ENCODE data around the gene KCTD10.
"Not testable (repeated sequence)": the region's sequence is repeated elsewhere in the genome, so short reads cannot be mapped to it uniquely, and the experiment has no call there.

Gene KCTD10

GRCh38 chr12:109449845-109450532 is 27.1 kb downstream of the KCTD10 start:
- no peak for DNase-seq (ENCODE audit: low read depth in 2 of 2)

GRCh38 chr12:109448707-109449390 is 28.3 kb downstream of the KCTD10 start:
- DNase-seq (ENCODE audit: low read depth in 2 of 2), result no peak

- no peak for DNase-seq (ENCODE audit: low read depth in 2 of 2)
Observed at GRCh38 chr12:109448272-109448671, 28.8 kb downstream of the KCTD10 start.

- no peak for DNase-seq (ENCODE audit: low read depth in 2 of 2)
Observed at GRCh38 chr12:109447482-109447881, 29.6 kb downstream of the KCTD10 start.

- DNase-seq (ENCODE audit: low read depth in 2 of 2), result no peak
Observed at GRCh38 chr12:109446869-109447268, 30.2 kb downstream of the KCTD10 start.

- DNase-seq (ENCODE audit: low read depth in 2 of 2), result no peak
Observed at GRCh38 chr12:109445191-109445609, 31.9 kb downstream of the KCTD10 start.

GRCh38 chr12:109444259-109444658 is 32.8 kb downstream of the KCTD10 start:
- DNase-seq (ENCODE audit: low read depth in 2 of 2), result no peak

GRCh38 chr12:109443794-109444193 is 33.3 kb downstream of the KCTD10 start:
- no peak for DNase-seq (ENCODE audit: low read depth in 2 of 2)

- DNase-seq (ENCODE audit: low read depth in 2 of 2), result no peak
Observed at GRCh38 chr12:109440851-109441490, 36.1 kb downstream of the KCTD10 start.

GRCh38 chr12:109439951-109440350 is 37.1 kb downstream of the KCTD10 start:
- not testable (repeated sequence) for DNase-seq (ENCODE audit: low read depth in 2 of 2)

GRCh38 chr12:109439181-109439580 is 37.9 kb downstream of the KCTD10 start:
- DNase-seq (ENCODE audit: low read depth in 2 of 2), result no peak

- DNase-seq (ENCODE audit: low read depth in 2 of 2), result peak; percentile 25 to 30
Observed at GRCh38 chr12:109436188-109436560, 40.9 kb downstream of the KCTD10 start.

- DNase-seq (ENCODE audit: low read depth in 2 of 2), result no peak
Observed at GRCh38 chr12:109435428-109436187, 41.5 kb downstream of the KCTD10 start.

GRCh38 chr12:109434582-109434981 is 42.5 kb downstream of the KCTD10 start:
- DNase-seq (ENCODE audit: low read depth in 2 of 2), result no peak

- DNase-seq (ENCODE audit: low read depth in 2 of 2), result no peak
Observed at GRCh38 chr12:109433618-109434017, 43.5 kb downstream of the KCTD10 start.

- DNase-seq (ENCODE audit: low read depth in 2 of 2), result peak; percentile 11 to 20
Observed at GRCh38 chr12:109432842-109433304, 44.2 kb downstream of the KCTD10 start.

GRCh38 chr12:109432431-109432830 is 44.7 kb downstream of the KCTD10 start:
- DNase-seq (ENCODE audit: low read depth in 2 of 2), result no peak

GRCh38 chr12:109430244-109430643 is 46.9 kb downstream of the KCTD10 start:
- DNase-seq (ENCODE audit: low read depth in 2 of 2), result no peak

- DNase-seq (ENCODE audit: low read depth in 2 of 2), result not testable (repeated sequence)
Observed at GRCh38 chr12:109428804-109429203, 48.3 kb downstream of the KCTD10 start.

GRCh38 chr12:109428037-109428629 is 49.0 kb downstream of the KCTD10 start:
- peak; percentile 28 to 29 for DNase-seq (ENCODE audit: low read depth in 2 of 2)

GRCh38 chr12:109423392-109423791 is 53.7 kb downstream of the KCTD10 start:
- DNase-seq (ENCODE audit: low read depth in 2 of 2), result no peak

- DNase-seq (ENCODE audit: low read depth in 2 of 2), result no peak
Observed at GRCh38 chr12:109422251-109422650, 54.8 kb downstream of the KCTD10 start.
